SK-MEL-5 (cell line): ENCODE data around the gene DNAJC12. TPM values are rescaled to one million over a fixed set of nuclear protein-coding genes. Genes with fewer than 3 reads are reported as not detected.
A peak's percentile ranks its signal among the peaks of the same experiment; 100 is the strongest.
"Not testable (repeated sequence)": the region's sequence is repeated elsewhere in the genome, so short reads cannot be mapped to it uniquely, and the experiment has no call there.

Experiments used
- DNase-seq: peaks from one replicate; pipeline ENCODE4 v3.0.0-alpha.2; 2016; ENCODE audit warnings: low read depth, low spot score
- in situ Hi-C: cut with HindIII; loops from 2 replicates; pipeline ENCODE4 v1.10.0; 2016; ENCODE audit warnings: low sequenced_read_pairs, high pct_unique_total_duplicates, low pct_unique_long_range_greater_than_20kb
- total RNA-seq: library from RNA; depleted of rRNA; stranded (reverse); fragments of >200 nt; shearing (Covaris generic); gene quantifications from 2 replicates; pipeline ENCODE4 v1.2.3, GENCODE V29; 2014

Gene DNAJC12
- total RNA-seq, 1 experiment from 2014 or later, result 42.8 TPM

DNA sequence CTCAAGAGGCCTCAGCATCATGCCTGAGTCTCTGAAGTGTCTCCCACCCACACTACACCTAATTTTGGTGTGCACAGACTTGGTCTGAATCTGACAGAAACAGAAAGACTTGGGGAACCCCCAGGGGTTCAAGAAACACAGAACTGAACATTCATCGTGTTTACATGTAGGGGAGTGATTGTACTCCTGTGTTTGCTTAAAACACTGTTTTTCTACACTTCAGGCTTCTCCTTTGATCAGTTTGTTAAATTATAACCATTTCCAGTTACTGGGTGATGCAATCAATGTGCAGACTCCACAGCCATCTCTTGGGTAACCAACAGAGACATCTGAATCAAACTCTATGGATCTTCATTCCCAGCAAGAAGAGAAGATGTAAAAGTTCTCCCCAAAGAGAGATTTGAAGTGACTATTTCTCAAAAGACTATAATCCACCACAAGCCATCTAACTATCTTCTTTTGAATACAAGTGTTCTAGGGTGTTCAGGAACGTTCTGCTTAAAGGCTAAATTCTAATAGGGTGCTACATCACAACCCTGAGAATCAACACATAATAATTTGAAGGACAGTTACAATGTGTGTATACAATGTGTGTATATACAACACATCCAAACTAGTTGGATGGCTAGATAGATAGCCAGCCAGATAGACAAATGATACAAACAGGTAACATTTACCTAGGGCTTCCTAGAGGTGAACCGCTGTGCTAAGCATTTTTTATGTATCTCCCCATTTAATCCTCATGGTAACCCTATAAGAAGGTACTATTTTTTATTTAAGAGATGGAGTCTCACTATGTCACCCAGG, 34.2 kb downstream of the DNAJC12 start:
- in situ Hi-C loops, result no loop called here
- DNase-seq, result no peak

DNA sequence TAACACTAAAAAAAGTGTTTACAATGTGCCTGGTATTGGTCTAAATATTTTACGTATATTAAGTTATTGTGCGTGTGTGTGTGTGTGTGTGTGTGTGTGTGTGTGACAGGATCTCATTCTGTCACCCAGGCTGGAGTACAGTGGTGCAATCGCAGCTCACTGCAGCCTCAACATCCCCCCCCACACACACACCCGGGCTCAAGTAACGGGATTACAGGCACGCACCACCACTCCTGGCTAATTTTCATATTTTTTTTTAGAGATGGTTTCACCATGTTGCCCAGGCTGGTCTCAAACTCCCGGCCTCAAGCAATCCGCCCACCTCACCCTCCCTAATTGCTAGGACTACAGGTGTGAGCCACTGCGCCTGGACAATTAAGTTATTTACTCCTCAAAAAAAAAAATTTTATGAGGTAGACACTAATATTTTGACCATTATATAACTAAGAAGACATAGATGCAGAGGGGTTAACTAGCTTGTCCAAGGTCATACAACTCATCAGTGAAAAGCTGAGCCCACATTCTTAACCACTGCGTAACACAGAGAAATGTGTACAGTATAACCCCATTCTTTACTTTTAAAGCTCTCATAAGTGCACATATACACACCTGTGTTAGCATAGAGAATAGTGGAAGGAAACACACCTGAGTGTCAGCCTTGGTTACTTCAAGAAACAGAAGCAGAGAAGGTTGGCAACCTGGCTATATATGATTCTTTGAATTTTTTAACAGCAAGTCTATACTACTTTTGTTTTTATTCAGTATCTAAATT, 35.0 kb downstream of the DNAJC12 start:
- in situ Hi-C loops, result no loop called here

DNA sequence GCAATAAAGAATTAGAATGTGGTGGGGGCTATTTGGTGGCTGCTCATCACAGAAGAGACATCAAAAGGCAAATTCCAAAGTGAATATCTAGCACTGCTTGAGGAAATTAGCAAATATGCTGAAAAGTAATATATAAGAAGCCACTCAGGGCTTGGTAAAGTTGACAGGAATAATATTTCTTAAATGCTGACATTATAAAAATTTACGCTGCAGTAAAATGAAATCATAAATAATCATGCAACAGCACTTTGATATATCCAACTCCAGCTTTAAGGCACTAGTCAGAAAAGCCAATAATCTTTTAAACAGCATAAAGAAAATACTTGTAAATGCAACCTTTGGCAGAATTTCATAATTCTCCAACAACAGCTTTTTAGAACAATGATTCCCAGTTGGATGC, 36.9 kb downstream of the DNAJC12 start:
- in situ Hi-C loops, result no loop called here

More for the DNA sequence above, 35.0 kb downstream of the DNAJC12 start:
- DNase-seq, result no peak

DNA sequence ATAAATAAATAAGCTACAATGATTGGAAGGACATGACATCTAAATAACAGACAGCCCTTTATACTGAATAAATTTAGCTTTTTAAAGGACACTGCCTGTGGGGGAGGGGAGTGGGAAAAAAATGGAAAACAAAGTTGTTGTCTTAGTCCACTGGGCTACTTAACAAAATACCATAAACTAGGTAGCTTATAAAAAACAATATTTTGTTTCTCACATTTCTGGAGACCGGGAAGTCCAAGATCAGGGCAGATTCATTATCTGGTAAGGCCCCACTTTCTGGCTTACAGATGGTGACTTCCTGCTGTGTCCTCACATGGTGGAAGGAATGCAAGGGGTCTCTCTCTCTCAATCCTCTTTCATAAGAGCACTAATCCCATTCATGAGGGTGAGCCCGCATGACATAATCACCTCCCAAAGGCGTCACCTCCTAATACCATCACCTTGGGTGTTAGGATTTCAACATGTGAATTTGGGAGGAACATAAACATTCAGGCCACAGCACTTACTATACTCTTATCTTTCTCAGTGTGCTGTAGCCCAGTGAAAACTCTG, 43.0 kb downstream of the DNAJC12 start:
- no peak for DNase-seq
- in situ Hi-C loops, result no loop called here

More for the DNA sequence above, 36.9 kb downstream of the DNAJC12 start:
- no peak for DNase-seq

DNA sequence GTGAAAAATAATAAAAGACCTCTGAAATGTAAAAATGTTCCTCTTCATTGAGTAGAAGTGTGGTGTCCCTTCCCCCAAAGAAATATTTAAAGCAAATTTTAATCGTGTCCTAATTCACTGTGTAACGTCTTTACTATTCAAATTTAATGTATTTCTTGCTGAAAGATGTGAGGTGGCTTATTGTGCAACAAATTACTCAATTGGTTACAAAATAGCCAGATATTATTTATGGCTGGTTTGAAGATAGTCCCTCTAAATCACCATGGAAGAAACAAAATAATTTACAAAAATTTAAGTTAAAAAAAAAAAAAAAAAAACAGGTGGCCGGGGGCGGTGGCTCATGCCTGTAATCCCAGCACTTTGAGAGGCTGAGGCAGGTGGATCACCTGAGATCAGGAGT, 43.7 kb downstream of the DNAJC12 start:
- no peak for DNase-seq
- in situ Hi-C loops, result no loop called here

DNA sequence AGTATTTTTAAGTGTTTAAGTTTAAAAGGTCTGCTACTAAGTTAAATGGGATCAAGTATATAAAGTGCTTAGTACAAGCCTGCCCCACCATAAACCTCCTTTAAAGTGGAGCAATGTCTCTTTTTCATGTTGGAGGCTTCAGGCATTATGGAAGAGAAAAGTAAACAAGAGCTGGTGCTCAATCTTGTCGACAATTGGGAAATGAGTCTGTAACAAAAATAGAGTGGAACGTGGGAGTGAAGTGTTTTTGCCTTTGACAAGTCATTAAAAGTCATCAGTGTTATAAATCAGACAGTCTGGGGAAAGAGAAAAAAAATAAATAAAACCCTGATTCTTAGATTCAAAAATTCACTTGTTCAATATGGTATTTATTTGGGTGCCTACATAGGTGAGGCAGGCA, 44.7 kb downstream of the DNAJC12 start:
- DNase-seq, result no peak
- in situ Hi-C loops, result no loop called here

DNA sequence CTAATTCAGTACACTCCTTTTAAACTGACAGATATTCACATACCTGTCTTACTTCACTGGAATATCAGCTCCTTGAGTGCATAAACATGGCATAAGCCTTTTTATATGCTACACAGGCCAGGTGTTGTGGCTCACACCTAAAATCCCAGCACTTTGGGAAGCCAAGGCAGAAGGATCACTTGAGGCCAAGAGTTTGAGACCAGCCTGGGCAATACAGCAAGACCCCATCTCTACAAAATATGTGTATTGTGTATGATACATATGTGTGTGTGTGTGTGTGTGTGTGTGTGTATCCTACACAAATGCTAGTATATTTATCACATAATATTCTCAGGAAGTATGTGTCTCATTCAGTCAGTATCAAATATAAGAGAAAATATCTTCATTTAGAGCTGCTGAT, 45.3 kb downstream of the DNAJC12 start:
- DNase-seq, result no peak
- in situ Hi-C loops, result no loop called here

DNA sequence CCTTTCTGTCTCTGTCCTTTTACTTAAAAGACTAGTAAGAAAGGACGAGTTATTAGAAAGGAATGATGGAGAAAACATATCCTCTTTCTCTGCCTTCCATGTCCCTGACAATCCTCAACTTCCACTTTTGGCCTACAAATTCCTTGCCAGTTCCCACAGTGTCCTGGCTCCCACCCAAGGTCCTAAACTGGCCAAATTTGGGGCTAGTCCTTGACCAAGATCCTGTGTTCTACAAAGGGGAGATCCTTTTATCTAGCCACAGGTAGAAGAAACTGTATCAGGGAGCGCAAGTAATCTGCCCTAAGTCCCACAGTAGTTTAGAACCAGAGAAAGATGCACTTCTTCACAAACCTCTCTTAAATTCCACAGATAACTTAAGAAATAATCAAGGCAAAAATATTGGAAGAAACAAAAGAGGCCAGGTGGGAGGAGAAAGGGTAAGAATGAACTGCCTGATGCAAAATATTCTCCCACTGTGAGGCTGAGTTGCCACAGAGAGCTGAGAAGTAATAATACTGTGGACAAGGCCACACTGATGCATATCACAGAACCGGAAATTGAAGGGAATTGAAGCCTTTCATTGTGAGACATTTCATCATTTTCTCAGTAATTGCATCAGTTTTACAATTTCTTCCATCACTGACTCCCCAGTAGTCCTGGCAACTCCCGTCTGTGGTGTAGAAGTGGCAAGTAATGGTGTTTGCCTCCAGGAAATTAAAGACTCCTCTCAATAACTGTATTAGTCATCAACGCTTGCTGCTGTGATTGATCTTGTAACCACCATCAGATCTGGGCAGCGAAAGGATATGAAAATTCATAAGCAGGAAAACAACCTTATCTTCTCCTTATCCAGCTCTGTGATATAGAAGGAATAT, 47.2 kb downstream of the DNAJC12 start:
- in situ Hi-C loops, result no loop called here
- DNase-seq, result peak; percentile 42

DNA sequence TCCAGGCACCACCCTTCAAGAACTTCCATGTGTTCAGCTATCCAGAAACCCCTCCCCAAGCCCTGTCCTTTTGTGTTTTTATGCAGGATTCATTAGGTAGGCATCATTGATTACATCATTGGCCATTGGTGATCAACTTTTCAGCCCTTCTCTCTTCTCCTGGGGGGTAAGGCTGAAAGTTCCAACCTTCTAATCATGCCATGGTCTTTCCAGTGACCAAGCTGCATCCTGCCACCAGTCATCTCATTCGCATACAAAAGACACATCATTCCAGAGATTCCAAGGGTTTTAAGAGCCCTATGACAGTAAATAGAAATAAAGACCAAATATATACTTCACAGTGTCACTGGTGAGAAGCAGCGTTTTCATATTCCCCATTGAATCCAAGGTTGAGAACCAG, 48.2 kb downstream of the DNAJC12 start:
- no peak for DNase-seq
- in situ Hi-C loops, result no loop called here

DNA sequence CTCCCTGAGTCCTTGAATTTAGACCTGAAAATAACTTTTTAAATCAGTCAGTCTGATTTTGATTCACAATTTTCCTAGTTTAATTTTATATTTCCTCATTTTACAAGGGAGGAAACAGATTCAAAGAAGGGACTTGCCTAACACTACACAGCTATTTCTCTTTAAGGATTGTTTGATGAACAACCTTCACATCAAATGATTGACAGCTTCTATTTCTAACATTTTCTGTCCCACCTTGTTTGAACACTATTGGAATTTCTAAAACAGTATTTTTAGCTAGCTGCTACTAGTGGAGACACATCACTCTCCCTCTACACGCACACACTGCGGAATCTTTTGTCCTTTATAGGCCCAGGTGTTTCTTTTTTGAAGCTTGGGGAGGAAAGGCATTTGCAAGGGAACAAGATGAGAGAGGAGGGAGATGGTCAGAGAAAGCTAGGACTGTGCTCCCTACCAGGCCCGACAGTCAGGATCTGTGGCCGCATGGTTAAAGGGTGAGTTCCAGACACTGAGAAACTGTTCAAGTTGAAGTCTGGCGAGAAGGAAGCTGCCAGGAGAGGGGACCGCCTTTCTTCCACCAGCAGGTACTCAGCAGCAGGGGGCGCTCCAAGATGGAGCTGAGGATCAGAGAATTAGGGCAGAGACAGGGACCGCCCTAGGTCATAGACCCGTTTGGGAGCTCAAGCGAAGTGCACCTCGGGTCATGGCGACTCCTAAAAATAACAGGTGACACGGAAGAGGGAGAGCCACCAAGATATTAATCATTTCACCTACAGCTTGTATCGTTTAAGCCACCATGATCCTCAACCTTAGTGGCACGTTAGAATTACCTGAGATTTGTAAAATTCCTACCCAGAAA, 49.7 kb downstream of the DNAJC12 start:
- in situ Hi-C loops, result no loop called here
- peak; percentile 81 for DNase-seq

DNA sequence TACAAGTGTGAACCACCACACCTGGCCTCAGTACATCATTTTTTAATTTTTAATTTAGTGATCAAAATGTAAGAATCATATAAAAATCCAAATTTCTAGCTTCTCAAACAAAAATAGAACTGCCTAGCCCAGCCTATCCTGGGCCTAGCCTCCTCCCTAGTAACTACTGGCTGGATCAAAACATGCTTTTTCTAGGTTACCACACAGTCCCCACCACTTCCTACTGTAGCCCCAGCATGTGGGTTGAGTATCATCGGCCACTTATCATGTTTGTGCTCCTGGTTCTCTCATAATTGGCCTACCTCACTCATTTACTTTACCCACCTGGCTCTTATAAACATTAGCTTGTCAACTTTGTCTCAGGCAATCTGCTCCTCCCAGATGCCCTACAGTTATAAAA, 52.9 kb downstream of the DNAJC12 start:
- in situ Hi-C loops, result no loop called here
- no peak for DNase-seq

DNA sequence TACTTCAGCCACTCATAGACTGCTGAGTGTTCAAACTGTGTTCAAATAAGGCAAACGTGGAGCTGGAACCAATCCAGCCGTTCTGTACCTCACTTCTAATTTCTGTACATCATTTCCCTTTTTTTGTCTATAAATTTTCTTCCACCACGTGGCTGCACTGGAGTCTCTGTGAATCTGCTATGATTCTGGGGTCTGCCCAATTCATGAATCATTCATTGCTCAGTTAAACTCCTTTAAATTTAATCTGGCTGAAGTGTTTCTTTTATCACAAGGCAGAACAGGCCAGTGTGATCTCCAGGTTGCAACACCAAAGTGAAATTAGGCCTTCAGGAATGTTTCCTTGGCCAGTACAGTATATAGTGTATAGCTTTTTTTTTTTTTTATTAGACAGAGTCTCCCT, 53.5 kb downstream of the DNAJC12 start:
- in situ Hi-C loops, result no loop called here
- DNase-seq, result no peak

DNA sequence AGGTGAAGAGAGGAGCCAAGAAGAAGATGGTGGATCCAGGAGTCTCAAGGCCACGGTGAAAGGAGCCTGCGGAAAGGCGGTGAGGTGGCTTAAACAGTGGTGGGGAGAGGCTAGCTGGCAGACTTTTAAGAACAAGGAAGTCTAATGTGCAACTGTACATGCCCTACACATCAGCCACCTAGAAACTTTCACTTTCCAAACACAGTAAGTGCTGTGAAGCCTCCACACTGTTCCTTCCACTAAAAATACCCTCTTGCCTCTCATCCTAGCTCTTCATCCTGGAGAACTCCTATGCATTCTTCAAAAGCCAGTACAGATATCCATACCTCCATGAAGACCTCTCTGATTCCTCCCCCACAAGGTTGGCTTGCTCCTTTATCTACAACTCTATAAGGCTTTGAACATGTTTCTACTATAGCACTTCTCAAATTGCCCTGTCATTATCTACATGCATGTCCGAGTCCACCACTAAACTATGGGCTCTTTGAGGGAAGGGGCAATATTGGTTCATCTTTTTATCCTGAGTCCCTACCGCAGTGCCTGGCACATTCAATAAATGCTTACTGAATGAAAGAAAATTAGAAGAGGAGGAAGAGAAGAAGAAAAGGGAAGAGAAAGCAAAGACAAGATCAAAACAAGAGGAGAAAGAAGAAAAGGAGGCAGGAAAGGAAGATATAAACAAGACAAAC, 54.2 kb downstream of the DNAJC12 start:
- in situ Hi-C loops, result no loop called here
- DNase-seq, result no peak

DNA sequence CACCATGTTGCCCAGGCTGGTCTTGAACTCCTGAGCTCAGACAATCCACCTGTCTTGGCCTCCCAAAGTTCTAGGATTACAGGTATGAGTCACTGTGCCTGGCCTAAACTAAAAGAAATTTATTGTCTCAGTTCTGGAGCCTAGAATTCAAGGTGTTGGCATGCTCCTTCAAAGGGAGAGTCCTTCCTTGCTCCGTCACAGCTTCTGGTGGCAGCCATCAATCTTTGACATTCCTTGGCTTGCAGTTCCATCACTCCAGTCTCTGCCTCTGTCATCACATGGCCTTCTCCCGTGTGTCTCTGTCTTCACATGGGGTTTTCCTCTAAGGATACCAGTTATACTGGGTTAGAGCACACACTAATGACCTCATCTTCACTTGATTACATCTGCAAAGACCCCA, 55.5 kb downstream of the DNAJC12 start:
- in situ Hi-C loops, result no loop called here
- no peak for DNase-seq

DNA sequence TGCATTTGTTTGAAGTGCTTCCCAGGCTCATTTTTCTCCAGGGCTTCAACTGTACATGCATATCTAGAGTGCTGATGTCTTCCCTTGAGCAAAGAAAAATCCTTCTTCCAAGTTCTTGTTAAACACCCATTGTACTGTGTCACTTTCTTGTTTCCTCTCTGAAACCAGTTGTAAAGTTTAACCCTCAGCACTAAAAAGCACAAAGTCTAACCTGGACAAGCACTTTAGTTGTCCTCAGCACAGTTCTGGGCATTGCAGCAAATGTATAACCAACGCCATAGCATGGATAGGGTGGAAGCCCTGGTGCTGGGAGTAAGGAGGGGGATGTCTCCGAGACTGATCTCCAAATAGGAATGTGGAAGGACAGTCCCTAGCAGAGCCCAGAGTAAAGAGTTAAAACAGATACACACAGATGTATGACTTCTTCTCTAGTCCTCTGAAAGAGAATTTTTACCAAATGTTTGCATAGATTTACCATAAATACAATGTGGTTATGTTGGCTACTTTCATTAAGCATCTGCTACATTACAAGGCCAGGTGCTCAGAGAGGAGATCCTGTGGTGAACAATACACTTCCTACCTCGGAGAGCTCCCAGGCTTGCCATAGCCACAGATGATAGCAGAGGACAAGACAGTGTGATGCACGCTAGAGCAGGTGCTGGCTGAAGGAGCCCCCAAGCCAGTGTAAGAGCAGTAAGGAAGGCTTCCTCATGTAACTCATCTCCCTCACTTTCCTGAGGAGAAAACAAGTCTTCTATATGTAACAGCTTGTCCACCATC, 57.0 kb downstream of the DNAJC12 start:
- in situ Hi-C loops, result no loop called here
- DNase-seq, result no peak

DNA sequence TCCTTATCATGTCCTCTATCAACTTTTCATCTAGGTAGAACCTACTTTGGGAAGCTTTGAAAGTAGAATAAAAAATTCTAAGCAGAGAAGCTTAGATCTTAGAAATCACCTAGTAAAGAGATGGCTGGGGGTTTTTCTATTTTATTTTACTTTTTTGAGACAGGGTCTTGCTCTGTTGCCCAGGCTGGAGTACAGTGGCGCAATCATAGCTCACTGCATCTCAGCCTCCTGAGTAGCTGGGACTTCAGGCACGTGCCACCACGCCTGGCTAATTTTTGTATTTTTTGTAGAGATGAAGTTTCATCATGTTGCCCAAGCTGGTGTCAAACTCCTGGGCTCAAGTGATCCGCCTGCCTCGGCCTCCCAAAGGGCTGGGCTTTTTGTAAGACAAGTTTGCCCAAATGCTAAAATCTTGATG, 57.8 kb downstream of the DNAJC12 start:
- in situ Hi-C loops, DNase-seq: not testable (repeated sequence)
